Sigmoid colon (tissue), 4 donors: Measurements from ENCODE around the gene MAP3K15.

Experiments
- EP300 ChIP-seq, 4 donors: sonication (generic); formaldehyde crosslinking; IDR thresholded peaks; one replicate each; pipeline ENCODE4 v1.6.1; 2017; ENCODE audit warnings: antibody characterized with exemption in 4 of 4
- POLR2A ChIP-seq, 2 donors: fragments of 450-650 bp; IDR thresholded peaks; one replicate each; pipeline ENCODE4 v1.6.1; 2016; ENCODE audit warnings: antibody characterized with exemption in 2 of 2, mild to moderate bottlenecking in 2 of 2, moderate library complexity in 2 of 2
- POLR2AphosphoS5 ChIP-seq, 4 donors: sonication (generic); formaldehyde crosslinking; IDR thresholded peaks; one replicate each; pipeline ENCODE4 v1.6.1; 2017; ENCODE audit warnings: antibody characterized with exemption in 4 of 4
- TF ChIP-seq, protein P1 (sequence below), 4 experiments: fragments of 450-650 bp in 3 of 4; fragments of 200-600 bp in 1 of 4; IDR thresholded peaks; one replicate each; pipeline ENCODE4 v1.5.1; 2016 to 2019; ENCODE audit warnings: antibody characterized with exemption in 4 of 4, mild to moderate bottlenecking in 3 of 4, moderate library complexity in 2 of 4

DNA sequence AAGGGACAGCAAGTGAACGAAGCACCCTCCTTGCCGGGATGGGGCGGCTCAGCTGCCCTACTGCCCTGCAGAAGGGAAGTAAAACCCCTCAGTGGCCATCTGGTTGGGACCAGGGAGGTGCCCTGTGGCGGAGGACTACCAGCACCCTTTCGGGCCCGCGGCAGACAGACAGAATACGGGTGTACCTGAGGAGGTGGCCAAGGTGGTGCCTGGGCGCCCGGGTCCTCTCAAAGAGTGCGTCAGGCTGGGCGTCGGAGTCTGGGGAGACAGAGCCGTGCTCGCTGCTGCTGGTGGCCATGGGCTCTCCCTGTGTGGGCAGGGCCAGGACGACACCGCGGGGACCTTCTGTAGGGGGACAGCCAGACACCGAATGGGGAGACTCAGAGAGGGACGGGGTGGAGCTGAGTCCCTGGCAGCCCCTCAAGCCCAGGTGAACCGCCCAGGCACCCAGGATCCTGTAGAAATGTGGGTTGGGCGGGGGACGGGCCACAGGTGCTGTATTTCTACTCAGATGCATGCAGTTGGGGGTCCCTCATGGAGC lies 141.9 kb downstream of the MAP3K15 start:
- TF ChIP-seq, protein P1, sequence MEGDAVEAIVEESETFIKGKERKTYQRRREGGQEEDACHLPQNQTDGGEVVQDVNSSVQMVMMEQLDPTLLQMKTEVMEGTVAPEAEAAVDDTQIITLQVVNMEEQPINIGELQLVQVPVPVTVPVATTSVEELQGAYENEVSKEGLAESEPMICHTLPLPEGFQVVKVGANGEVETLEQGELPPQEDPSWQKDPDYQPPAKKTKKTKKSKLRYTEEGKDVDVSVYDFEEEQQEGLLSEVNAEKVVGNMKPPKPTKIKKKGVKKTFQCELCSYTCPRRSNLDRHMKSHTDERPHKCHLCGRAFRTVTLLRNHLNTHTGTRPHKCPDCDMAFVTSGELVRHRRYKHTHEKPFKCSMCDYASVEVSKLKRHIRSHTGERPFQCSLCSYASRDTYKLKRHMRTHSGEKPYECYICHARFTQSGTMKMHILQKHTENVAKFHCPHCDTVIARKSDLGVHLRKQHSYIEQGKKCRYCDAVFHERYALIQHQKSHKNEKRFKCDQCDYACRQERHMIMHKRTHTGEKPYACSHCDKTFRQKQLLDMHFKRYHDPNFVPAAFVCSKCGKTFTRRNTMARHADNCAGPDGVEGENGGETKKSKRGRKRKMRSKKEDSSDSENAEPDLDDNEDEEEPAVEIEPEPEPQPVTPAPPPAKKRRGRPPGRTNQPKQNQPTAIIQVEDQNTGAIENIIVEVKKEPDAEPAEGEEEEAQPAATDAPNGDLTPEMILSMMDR (IDR thresholded peaks at IDR 0.05) = no peak
- TF ChIP-seq POLR2A (IDR thresholded peaks at IDR 0.05) (no peak), POLR2AphosphoS5 (IDR thresholded peaks at IDR 0.05) (no peak), EP300 (IDR thresholded peaks at IDR 0.05) (no peak)
